Effector memory CD8-positive, alpha-beta T cell (primary cell): Measurements from ENCODE around the gene STK32C.
"Not testable (repeated sequence)": the region's sequence is repeated elsewhere in the genome, so short reads cannot be mapped to it uniquely, and the experiment has no call there.

Source experiments
- ATAC-seq: fragments of 150-1000 bp; cut with Tn5 transposase; replicated peaks from 2 replicates; pipeline ENCODE4 v1.10.0; 2021; ENCODE audit warnings: mild to moderate bottlenecking, moderate library complexity
- DNase-seq, 3 experiments: peaks; one replicate each; pipeline ENCODE4 v3.0.0; 2021
- H3K27ac Mint-ChIP-seq, 2 donors: one replicate each; pipeline ENCODE4 v1.8.0; 2022; ENCODE audit warnings: mild to moderate bottlenecking in 2 of 2, mixed read lengths in 2 of 2, moderate library complexity in 2 of 2
- H3K27me3 Mint-ChIP-seq, 2 donors: one replicate each; pipeline ENCODE4 v1.8.0; 2022; ENCODE audit warnings: mixed read lengths in 2 of 2
- H3K36me3 Mint-ChIP-seq: one replicate; pipeline ENCODE4 v1.8.0; 2022; ENCODE audit warnings: mild to moderate bottlenecking, moderate library complexity, mixed read lengths; ENCODE audit not compliant: insufficient read depth
- H3K4me1 Mint-ChIP-seq, 2 donors: one replicate each; pipeline ENCODE4 v1.8.0; 2022; ENCODE audit warnings: low read depth in 2 of 2, mixed read lengths in 2 of 2
- H3K4me3 Mint-ChIP-seq, 2 donors: one replicate each; pipeline ENCODE4 v1.8.0; 2022; ENCODE audit warnings: mild to moderate bottlenecking in 2 of 2, mixed read lengths in 2 of 2, moderate library complexity in 2 of 2
- H3K9me3 Mint-ChIP-seq, 2 donors: one replicate each; pipeline ENCODE4 v1.8.0; 2022; ENCODE audit warnings: mixed read lengths in 2 of 2

Gene STK32C

DNA sequence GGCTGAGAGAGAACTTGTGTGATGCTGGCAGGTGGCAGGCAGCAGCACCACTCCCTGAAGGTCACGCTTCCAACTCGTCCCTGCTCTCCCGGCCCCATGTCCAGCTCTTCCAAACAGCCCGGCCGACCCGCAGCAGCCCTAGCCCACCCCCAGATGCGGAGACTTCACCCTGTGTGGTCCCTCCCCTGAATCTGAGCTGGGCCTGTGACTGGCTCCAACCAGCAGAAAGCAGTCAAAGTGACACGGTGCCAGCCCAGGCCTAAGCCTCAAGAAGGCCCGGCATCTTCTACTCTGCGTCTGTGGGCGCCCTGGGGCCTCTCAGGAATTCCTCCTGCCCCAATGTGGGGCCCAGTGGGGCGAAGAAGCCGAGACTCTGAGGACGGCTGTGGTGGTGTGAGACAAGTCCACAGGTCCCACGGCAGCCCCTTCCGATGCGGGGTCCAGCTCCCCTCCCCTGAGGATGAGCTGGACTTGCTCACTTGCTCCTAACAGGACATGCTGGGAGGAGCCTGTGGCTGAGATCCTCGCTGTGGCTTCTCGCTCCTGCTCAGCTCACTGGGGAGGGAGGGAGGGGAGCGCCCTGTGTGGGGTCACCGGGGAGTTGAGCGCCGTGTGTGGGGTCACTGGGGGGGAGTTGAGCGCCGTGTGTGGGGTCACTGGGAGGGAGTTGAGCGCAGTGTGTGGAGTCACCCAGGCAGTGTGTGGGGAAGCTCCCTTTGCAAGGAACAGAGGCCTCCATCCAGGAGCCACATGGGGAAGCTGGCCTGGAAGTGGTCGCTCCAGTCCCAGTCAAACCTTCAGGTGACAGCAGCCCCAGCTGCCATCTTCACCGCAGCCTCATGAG, 9.5 kb downstream of the STK32C start:
- Mint-ChIP-seq H3K9me3 (no peaks in the 10 kb centered on the region), H3K27ac (no peak overlapping the region), H3K4me1 (peaks cover 5 to 12% of the 10 kb centered on the region in 2 donors), H3K4me3 (no peak overlapping the region), H3K36me3 (no peaks in the 10 kb centered on the region), H3K27me3 (peaks cover 0 to 14% of the 10 kb centered on the region in 2 donors)
- DNase-seq (no peak), ATAC-seq (no peak)

DNA sequence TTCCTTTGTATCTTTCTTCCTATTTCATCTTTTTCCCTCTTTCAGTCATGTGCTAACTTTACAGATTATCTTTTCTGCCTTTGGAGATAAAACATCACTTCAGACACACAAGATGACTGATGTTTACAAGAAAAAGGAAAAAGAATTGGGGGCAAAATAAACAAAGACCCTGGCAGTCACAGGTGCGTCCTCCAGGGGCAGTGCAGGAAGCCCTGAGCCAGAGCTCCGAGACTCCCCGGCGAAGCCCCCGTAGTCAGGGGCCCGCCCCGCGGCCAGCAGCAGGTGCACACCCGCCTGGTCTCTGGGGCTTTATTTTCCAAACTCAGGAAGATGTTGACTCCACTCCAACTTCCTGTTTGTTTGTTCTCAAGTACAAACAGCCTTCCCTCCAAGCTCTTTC, 10.2 kb downstream of the STK32C start:
- Mint-ChIP-seq H3K4me3 (no peak overlapping the region), H3K36me3 (no peaks in the 10 kb centered on the region)

DNA sequence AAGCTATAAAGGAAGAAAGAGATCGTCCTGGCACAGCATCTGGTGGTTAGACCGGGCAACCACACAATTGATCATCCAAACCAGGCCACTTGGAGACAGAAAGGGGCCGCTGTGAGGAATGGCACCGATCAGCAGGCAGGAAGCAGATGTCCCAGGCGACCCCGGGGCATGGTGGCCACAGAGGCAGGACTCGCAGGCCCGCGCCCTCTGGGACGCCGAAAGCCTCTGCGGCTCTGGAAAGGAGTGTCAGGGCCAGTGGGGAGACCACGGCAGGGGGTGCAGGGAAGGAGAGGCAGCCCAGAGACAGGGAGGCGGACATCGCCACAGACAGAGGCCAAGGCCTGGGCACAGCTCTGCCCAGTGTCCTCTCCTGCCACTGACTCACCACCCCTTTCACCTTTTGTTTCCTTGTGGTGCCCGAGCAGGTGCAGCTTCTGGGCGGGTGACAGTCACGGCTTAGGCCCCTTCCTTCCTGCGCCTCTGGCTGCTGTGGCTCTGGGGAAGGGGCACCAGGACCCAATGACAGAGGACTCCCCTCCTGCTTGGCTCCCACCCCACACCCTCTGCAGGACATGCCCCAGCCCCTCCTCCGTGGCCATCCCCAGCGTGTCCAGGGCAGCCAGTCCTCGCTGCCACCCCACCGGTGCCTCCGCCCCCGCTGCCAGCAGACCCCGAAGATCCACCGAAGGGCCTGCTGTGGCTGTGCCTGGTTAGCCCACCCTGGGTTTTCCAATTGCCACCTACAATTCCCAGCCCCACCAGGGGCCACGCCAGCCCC, 10.9 kb downstream of the STK32C start:
- no peak for DNase-seq

More for the DNA sequence above, 10.2 kb downstream of the STK32C start:
- Mint-ChIP-seq H3K9me3 (no peaks in the 10 kb centered on the region), H3K4me1 (peaks cover 5 to 12% of the 10 kb centered on the region in 2 donors), H3K27me3 (peaks cover 0 to 14% of the 10 kb centered on the region in 2 donors), H3K27ac (no peak overlapping the region)
- DNase-seq (no peak), ATAC-seq (no peak)

DNA sequence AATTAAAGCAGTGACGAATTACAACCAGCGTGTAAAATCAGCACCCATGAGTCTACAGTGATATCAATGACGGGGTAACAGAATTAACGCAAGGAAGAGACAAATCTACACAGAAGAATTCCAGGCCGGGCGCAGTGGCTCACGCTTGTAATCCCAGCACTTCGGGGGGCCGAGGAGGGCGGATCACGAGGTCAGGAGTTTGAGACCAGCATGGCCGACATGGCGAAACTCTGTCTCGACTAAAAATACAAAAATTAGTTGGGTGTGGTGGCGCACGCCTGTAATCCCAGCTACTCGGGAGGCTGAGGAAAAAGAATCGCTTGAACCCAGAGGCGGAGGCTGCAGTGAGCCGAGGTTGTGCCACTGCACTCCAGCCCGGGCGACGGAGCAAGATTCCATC, 12.3 kb downstream of the STK32C start:
- not testable (repeated sequence) for ATAC-seq, H3K36me3 Mint-ChIP-seq, H3K9me3 Mint-ChIP-seq, H3K4me3 Mint-ChIP-seq, DNase-seq, H3K27ac Mint-ChIP-seq
- Mint-ChIP-seq H3K4me1 (peaks cover 5 to 12% of the 10 kb centered on the region in 2 donors), H3K27me3 (peaks cover 0 to 14% of the 10 kb centered on the region in 2 donors)

More for the DNA sequence above, 10.9 kb downstream of the STK32C start:
- H3K9me3 Mint-ChIP-seq: no peaks in the 10 kb centered on the region
- H3K36me3 Mint-ChIP-seq: no peaks in the 10 kb centered on the region
- H3K27ac Mint-ChIP-seq: no peak overlapping the region
- H3K27me3 Mint-ChIP-seq: peaks cover 0 to 14% of the 10 kb centered on the region in 2 donors
- no peak overlapping the region for H3K4me3 Mint-ChIP-seq
- ATAC-seq: no peak
- peaks cover 5 to 12% of the 10 kb centered on the region in 2 donors for H3K4me1 Mint-ChIP-seq

DNA sequence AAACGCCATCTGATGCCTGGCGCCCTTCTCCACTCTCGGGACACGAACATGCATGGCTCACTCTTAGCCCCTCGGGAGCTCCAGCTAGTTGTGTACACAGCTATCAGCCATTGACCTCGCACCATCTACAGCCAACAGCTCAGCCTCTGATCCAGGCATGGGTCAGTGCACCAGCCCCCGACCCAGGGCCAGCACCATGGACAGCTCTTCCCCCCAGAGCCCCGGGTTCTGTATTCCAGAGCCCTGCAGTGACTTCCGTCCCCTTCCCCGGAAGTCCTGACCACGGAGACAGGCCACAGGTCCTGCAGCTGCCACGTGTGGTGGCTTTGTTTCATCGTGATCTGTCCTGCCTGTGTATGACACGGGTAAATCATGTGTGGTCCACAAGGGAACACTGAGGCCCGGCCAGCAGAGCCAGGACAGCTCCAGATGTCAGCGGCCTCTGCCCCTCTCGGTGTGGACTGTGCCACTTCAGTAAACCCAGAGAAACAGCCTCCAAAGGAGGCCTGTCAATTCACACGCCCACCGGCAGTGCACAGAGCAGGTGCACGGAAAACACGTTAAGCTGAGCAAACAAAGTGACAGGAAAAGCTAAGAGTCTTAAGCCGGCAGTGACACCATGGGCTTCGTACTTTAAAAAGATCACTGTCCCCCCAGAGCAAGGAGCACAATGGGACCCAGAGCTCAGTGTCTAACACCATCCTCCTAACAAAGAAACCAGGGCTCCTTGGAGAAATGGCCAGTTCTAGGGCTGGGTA, 13.0 kb downstream of the STK32C start:
- no peak overlapping the region for H3K4me3 Mint-ChIP-seq
- no peak for DNase-seq
- ATAC-seq: no peak
- peaks cover 5 to 8% of the 10 kb centered on the region in 2 donors for H3K4me1 Mint-ChIP-seq
- peaks cover 0 to 8% of the 10 kb centered on the region in 2 donors for H3K27me3 Mint-ChIP-seq
- H3K27ac Mint-ChIP-seq: peak overlapping the region in 1 of 2 donors; percentile 77
- no peaks in the 10 kb centered on the region for H3K9me3 Mint-ChIP-seq
- H3K36me3 Mint-ChIP-seq: no peaks in the 10 kb centered on the region

DNA sequence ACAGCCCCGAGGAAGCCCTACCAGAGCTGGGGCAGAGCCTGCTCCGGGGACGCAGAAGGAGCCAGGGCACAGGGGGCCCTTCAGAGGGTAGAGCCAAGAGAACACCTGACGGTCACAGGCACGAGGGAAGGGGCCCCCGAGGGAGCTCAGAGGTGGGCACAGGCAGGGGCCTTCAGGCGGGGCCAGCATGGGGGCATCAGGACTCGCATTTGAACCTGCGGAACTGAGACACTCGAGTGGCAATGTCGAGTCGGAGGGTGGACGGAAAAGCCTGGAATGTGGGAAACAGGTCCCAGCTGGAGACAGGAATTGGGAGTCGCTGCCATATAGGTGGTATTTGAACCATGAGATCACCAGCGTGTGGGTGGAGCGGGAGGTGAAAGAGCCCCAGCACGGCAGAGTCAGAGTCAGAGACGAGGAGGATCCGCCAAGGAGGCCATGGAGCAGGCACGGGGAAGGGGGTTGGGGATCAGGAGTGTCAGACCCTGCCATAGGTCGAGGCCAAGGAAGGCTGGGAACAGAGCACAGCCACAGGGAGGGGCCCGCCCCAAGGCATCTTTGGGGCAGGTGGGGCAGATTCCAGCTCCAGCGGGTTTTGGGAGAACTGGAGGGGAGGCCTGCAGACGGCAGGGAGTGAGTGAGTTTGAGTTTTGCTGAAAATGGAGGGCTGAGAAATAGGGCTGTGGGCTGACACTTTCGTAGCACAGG, 13.8 kb downstream of the STK32C start:
- Mint-ChIP-seq H3K36me3 (no peaks in the 10 kb centered on the region), H3K27ac (no peak overlapping the region), H3K4me1 (peaks cover 2 to 8% of the 10 kb centered on the region in 2 donors), H3K9me3 (no peaks in the 10 kb centered on the region), H3K4me3 (no peak overlapping the region), H3K27me3 (peaks cover 0 to 8% of the 10 kb centered on the region in 2 donors)
- no peak for ATAC-seq
- no peak for DNase-seq

DNA sequence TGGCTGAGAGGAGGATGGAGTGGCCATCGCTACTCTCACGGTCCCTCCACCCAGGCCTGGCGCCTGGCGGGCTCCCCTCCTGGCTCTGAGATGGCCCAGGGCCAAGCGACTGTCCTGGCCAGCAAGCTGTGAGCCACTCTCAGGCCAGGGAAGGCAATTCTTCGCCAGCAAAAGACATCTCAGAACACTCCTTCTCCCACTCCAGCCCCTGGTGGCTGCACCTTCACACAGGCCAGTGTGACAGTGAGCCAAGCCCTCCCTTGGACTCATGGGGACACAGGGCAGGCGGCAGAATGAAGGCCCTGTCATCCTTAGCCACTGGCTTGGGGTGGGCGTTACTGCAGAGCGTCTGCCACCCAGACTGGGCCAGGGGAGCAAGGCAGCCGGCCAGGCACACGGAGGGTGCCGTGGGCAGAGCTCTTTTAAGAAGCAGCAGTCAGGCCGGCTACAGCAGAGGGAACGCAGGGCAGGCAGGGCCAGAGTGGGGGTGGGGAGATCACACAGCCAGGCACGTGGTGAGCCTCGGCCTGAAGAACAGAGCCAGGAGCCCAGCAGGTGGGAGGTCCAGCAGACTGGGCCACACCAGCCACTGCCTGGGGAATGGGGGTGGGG, 14.4 kb downstream of the STK32C start:
- ATAC-seq (no peak), DNase-seq (no peak)
- no peak overlapping the region for H3K4me3 Mint-ChIP-seq
- no peaks in the 10 kb centered on the region for H3K36me3 Mint-ChIP-seq
- peaks cover 2 to 8% of the 10 kb centered on the region in 2 donors for H3K4me1 Mint-ChIP-seq
- H3K27ac Mint-ChIP-seq: no peak overlapping the region
- peaks cover 0 to 8% of the 10 kb centered on the region in 2 donors for H3K27me3 Mint-ChIP-seq
- H3K9me3 Mint-ChIP-seq: no peaks in the 10 kb centered on the region

DNA sequence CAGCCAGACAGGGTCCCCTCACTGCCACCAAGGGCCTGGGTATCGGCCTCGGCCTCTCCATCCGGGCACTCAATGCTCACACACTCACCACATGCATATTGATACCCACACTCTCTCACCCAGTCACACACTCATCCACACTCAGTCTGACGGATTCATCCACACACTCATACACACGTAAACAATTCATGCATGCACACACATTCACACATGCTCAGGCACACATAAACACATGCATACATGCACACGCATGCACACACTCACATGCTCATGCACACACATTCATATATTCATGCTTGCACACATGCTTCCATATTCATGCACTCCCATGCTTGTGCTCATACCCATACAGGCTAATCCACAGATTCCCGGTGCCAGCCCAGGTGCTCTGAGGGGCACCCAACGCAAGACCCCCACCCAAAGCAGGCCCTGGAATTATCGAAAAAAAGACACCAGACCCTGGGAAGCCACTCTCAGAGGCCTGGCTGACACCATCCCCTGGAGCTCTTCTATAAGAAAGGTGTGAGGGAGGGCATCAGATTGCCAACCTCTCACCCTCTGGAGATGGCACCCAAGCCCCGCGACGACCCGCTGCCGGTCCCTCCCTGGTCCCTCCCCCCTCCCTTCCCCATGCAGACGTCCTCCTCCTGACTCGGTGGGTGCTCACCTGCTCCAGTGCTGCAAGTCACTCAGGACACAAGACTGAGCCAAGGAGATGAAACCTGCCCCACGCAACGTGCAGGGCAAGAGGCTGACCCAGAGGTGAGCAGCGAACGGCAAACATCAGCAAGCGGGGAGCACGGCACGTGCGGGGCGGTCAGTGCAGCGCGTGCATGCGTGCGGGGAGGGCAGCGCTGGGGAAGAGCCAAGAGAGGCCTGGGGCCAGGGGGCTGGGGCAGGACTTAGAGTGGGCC, 15.2 kb downstream of the STK32C start:
- Mint-ChIP-seq H3K4me1 (peaks cover 2 to 8% of the 10 kb centered on the region in 2 donors), H3K27ac (no peak overlapping the region), H3K4me3 (no peak overlapping the region), H3K27me3 (peaks cover 0 to 8% of the 10 kb centered on the region in 2 donors), H3K9me3 (no peaks in the 10 kb centered on the region), H3K36me3 (no peaks in the 10 kb centered on the region)
- no peak for DNase-seq
- ATAC-seq: no peak

DNA sequence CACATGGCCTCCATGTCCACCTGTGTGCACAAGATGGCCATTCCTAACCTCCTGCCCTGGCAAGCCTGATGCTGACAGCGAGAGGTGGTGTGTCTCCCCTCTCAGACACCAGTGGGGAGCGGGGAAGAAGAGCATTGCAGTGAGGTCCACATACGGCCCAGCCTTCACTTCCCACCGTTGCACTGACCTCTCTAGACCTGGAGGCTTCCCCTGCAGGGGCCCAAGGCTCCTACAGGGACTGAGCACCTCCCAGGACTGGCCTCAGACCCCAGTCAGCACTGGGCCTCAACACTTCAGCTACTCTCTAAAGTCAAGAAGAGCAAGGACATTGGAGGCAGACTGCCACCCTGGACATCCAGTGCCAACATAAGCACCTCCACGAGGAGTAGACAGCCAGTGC, 15.9 kb downstream of the STK32C start:
- Mint-ChIP-seq H3K4me3 (no peak overlapping the region), H3K36me3 (no peaks in the 10 kb centered on the region), H3K4me1 (peaks cover 2 to 8% of the 10 kb centered on the region in 2 donors), H3K27ac (no peak overlapping the region), H3K27me3 (peaks cover 0 to 8% of the 10 kb centered on the region in 2 donors), H3K9me3 (no peaks in the 10 kb centered on the region)
- ATAC-seq (no peak), DNase-seq (no peak)

DNA sequence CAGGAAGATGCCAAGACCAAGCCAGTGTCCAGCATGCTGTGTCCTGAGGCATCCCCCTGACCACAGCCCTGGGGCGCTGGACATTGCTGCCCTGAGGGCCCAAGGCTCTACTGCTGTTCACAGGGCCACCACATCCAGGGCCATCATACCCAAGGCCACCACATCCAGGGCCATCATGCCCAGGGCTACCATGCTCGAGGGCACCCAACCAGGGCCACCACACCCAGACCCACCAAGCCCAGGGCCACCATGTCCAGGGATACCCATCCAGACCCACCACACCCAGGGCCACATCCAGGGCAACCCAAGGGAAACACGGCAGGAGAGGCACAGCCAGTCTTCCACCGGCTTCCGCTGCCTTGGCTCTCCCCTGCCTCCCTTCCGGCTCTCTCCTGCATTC, 17.1 kb downstream of the STK32C start:
- Mint-ChIP-seq H3K27ac (no peak overlapping the region), H3K4me3 (no peak overlapping the region), H3K9me3 (no peaks in the 10 kb centered on the region), H3K4me1 (peaks cover 2 to 8% of the 10 kb centered on the region in 2 donors), H3K36me3 (no peaks in the 10 kb centered on the region), H3K27me3 (peaks cover 0 to 11% of the 10 kb centered on the region in 2 donors)
- ATAC-seq (no peak), DNase-seq (no peak)

DNA sequence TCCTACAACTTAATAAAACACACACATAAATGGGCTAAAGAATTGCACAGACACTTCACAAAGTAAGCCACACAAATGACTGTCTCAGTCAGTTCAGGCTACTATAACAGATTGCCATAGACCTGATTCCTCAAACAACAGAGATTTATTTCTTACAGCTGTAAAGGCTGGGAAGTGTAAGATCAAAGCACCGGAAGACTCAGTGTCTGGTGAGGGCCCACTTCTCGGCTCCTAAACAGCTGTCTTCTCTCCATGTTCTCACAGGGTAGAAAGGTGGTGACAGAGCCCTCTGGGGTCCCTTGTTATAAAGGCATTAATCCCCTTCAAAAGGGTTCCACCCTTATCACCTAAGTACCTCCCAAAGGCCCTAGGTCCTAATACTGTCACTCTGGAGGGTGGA, 18.3 kb downstream of the STK32C start:
- no peak overlapping the region for H3K4me3 Mint-ChIP-seq
- ATAC-seq: no peak
- no peak for DNase-seq
- H3K27me3 Mint-ChIP-seq: peaks cover 0 to 9% of the 10 kb centered on the region in 2 donors
- H3K27ac Mint-ChIP-seq: no peak overlapping the region
- no peaks in the 10 kb centered on the region for H3K36me3 Mint-ChIP-seq
- H3K9me3 Mint-ChIP-seq: no peaks in the 10 kb centered on the region
- H3K4me1 Mint-ChIP-seq: peaks cover 2 to 4% of the 10 kb centered on the region in 2 donors
